ENCODE data around the gene SCN1B.
"Not testable (repeated sequence)": the region's sequence is repeated elsewhere in the genome, so short reads cannot be mapped to it uniquely, and the experiment has no call there.

Gene SCN1B

DNA sequence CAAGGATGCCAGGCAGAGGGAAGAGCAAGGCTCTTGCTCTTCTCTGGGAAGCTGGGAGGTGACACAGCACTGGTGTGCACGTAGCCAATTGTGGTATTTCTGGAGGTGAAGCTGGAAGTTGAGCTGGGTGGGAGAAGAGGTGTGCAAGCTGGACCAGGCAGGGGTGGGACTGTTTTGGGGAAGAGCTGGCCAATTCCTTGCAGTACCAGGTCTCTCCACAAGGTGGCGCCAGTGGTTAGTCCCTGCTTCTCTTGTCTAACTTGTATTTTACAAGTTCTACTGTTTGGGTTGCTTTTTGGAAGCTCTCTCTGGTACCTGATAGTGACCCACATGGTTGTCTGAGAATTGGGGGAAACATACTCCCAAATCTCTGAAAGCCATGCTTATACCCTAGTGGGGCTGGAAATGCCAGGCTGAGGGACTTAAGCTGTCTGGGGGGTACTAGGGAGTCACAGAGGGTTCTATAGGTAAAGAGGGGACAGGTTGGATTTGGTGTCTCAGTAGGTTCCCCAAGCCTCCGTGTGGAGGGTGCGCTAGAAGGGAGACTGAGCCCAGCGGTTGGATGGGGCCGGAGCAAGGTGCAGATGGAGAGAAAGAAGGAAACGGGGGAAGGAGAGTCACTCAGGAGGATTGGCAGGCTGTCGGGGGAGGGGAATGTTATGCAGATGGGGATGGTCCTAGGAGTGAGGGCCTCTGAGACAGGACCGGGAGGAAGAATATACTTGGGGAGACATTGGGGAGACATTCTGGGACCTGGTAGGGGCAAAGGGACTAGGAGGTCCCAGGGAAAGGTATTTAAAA is 14.2 kb downstream of the SCN1B start:
- peak; percentile 66 for DNase-seq (ENCODE audit: low read depth)
- TF ChIP-seq, protein P1, sequence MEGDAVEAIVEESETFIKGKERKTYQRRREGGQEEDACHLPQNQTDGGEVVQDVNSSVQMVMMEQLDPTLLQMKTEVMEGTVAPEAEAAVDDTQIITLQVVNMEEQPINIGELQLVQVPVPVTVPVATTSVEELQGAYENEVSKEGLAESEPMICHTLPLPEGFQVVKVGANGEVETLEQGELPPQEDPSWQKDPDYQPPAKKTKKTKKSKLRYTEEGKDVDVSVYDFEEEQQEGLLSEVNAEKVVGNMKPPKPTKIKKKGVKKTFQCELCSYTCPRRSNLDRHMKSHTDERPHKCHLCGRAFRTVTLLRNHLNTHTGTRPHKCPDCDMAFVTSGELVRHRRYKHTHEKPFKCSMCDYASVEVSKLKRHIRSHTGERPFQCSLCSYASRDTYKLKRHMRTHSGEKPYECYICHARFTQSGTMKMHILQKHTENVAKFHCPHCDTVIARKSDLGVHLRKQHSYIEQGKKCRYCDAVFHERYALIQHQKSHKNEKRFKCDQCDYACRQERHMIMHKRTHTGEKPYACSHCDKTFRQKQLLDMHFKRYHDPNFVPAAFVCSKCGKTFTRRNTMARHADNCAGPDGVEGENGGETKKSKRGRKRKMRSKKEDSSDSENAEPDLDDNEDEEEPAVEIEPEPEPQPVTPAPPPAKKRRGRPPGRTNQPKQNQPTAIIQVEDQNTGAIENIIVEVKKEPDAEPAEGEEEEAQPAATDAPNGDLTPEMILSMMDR (IDR thresholded peaks at IDR 0.05; ENCODE audit: control insufficient read depth, extremely low read depth, insufficient read depth) = peak; percentile 80
- peak overlapping the region; percentile 99 for H3K4me3 ChIP-seq (ENCODE audit: low read depth, low read length)

DNA sequence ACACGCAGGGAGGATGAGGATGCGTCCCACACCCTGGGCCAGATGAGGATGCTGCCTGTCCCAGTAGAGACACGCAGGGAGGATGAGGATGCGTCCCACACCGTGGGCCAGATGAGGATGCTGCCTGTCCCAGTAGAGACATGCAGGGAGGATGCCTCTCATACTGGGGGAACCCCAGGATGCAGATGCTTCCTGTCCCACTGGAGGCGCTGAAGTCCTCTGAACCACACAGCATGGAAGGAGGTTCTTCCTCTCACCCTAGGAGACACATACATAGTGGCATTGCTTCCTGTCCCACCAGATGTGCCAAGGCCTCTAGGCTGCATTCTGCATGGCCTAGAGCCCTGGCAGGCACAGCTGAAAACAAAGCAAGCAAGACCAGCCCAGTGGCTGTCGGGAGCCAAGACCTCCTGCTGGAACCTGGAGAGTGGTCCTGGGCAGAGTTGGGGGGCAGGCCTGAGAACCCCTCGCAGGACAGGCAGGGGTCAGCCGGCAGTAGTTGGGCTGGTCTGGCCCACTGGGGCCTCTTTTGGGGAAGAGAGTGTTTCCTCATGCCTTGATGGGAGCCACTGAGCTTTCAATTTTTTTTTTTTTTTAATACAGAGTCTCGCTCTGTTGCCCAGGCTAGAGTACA is 15.5 kb downstream of the SCN1B start:
- no peak overlapping the region for H3K4me3 ChIP-seq (ENCODE audit: low read depth, low read length)
- TF ChIP-seq, protein P1 (IDR thresholded peaks at IDR 0.05; ENCODE audit: control insufficient read depth, extremely low read depth, insufficient read depth) = no peak
- DNase-seq (ENCODE audit: low read depth) = no peak

- H3K4me3 ChIP-seq (ENCODE audit: low read depth, low read length) = no peak overlapping the region
- TF ChIP-seq, protein P1 (IDR thresholded peaks at IDR 0.05; ENCODE audit: control insufficient read depth, extremely low read depth, insufficient read depth) = no peak
- DNase-seq (ENCODE audit: low read depth) = no peak
Measured at GRCh38 chr19:35046461-35046860, 16.2 kb downstream of the SCN1B start.

GRCh38 chr19:35048911-35049411 is 18.7 kb downstream of the SCN1B start:
- H3K4me3 ChIP-seq (ENCODE audit: low read depth, low read length) = no peak overlapping the region
- DNase-seq (ENCODE audit: low read depth) = peak; percentile 50
- TF ChIP-seq, protein P1 (IDR thresholded peaks at IDR 0.05; ENCODE audit: control insufficient read depth, extremely low read depth, insufficient read depth) = no peak

GRCh38 chr19:35049456-35049855 is 19.2 kb downstream of the SCN1B start:
- no peak overlapping the region for H3K4me3 ChIP-seq (ENCODE audit: low read depth, low read length)
- TF ChIP-seq, protein P1 (IDR thresholded peaks at IDR 0.05; ENCODE audit: control insufficient read depth, extremely low read depth, insufficient read depth) = no peak

GRCh38 chr19:35050662-35051061 is 20.4 kb downstream of the SCN1B start:
- not testable (repeated sequence) for H3K4me3 ChIP-seq (ENCODE audit: low read depth, low read length); DNase-seq (ENCODE audit: low read depth)

More at GRCh38 chr19:35049456-35049855, 19.2 kb downstream of the SCN1B start:
- DNase-seq (ENCODE audit: low read depth) = no peak

DNA sequence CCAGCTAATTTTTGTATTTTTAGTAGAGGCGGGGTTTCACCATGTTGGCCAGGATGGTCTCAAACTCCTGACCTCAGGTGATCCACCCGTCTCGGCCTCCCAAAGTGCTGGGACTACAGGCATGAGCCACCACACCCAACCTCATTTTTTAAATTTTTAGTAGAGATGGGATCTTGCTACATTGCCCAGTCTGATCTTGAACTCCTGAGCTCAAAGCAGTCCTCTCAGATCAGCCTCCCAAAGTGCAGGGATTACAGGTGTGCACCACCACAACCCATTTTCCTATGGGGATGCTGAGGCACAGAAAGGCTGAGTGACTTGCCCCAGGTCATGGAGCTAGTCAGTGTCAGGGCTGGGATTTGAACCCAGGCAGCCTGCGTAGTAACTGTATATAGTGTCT is 21.0 kb downstream of the SCN1B start:
- not testable (repeated sequence) for DNase-seq (ENCODE audit: low read depth); H3K4me3 ChIP-seq (ENCODE audit: low read depth, low read length)
